Immature natural killer cell (primary cell): ENCODE data around the gene CDH4. TPM values are rescaled to one million over a fixed set of nuclear protein-coding genes. Genes with fewer than 3 reads are reported as not detected.
A peak's percentile ranks its signal among the peaks of the same experiment; 100 is the strongest.

Experiments
- DNase-seq, 3 donors: peaks; one replicate each; pipeline ENCODE4 v3.0.0; 2022; ENCODE audit warnings: mixed read lengths in 1 of 3
- H3K27ac Mint-ChIP-seq, 6 donors: one replicate each; pipeline ENCODE4 v1.8.0; 2020; ENCODE audit warnings: mixed read lengths in 6 of 6, mild to moderate bottlenecking in 5 of 6, inconsistent platforms in 4 of 6, moderate library complexity in 3 of 6
- H3K27me3 Mint-ChIP-seq, 3 donors: one replicate each; pipeline ENCODE4 v1.8.0; 2020 to 2021; ENCODE audit warnings: low read depth in 3 of 3, mild to moderate bottlenecking in 3 of 3, mixed read lengths in 3 of 3, moderate library complexity in 3 of 3, inconsistent platforms in 1 of 3
- H3K36me3 Mint-ChIP-seq, 3 donors: one replicate each; pipeline ENCODE4 v1.8.0; 2020; ENCODE audit warnings: mixed read lengths in 3 of 3, inconsistent platforms in 2 of 3, mild to moderate bottlenecking in 2 of 3
- H3K4me1 Mint-ChIP-seq, 2 donors: one replicate each; pipeline ENCODE4 v1.8.0; 2020; ENCODE audit warnings: inconsistent platforms in 2 of 2, mild to moderate bottlenecking in 2 of 2, mixed read lengths in 2 of 2, moderate library complexity in 1 of 2
- H3K4me3 Mint-ChIP-seq, 5 donors: one replicate each; pipeline ENCODE4 v1.8.0; 2020; ENCODE audit warnings: mild to moderate bottlenecking in 5 of 5, mixed read lengths in 5 of 5, inconsistent platforms in 3 of 5, moderate library complexity in 3 of 5
- H3K9me3 Mint-ChIP-seq, 6 donors: one replicate each; pipeline ENCODE4 v1.8.0; 2020; ENCODE audit warnings: mild to moderate bottlenecking in 6 of 6, mixed read lengths in 6 of 6, inconsistent platforms in 4 of 6, moderate library complexity in 3 of 6
- polyA plus RNA-seq, 3 donors: library from polyadenylated mRNA; unstranded; fragments of 300-500 nt; fragmentation: Illumina TruSeq; gene quantifications; one replicate each; pipeline ENCODE4 v1.2.3, GENCODE V29; 2021

Gene CDH4
- polyA plus RNA-seq, 3 donors from 2014 or later: not detected

- DNase-seq: no peak
- no peak overlapping the region for H3K4me3 Mint-ChIP-seq
- peaks cover 0 to 3% (median 0%) of the 10 kb centered on the region in 6 donors for H3K9me3 Mint-ChIP-seq
- peaks cover 2 to 7% (median 3%) of the 10 kb centered on the region in 3 donors for H3K27me3 Mint-ChIP-seq
- no peak overlapping the region for H3K27ac Mint-ChIP-seq
- H3K36me3 Mint-ChIP-seq: no peaks in the 10 kb centered on the region
- H3K4me1 Mint-ChIP-seq: no peaks in the 10 kb centered on the region
Observed at GRCh38 chr20:61514805-61515505, 262.9 kb downstream of the CDH4 start.

- peaks cover 0 to 3% (median 1%) of the 10 kb centered on the region in 6 donors for H3K9me3 Mint-ChIP-seq
- no peak for DNase-seq
- H3K27ac Mint-ChIP-seq: no peak overlapping the region
- H3K27me3 Mint-ChIP-seq: peaks cover 0 to 5% (median 2%) of the 10 kb centered on the region in 3 donors
- no peaks in the 10 kb centered on the region for H3K36me3 Mint-ChIP-seq
- H3K4me1 Mint-ChIP-seq: no peaks in the 10 kb centered on the region
- no peak overlapping the region for H3K4me3 Mint-ChIP-seq
Observed at GRCh38 chr20:61515922-61516321, 263.9 kb downstream of the CDH4 start.

GRCh38 chr20:61516346-61517208, 264.5 kb downstream of the CDH4 start:
- Mint-ChIP-seq H3K27me3 (peaks cover 0 to 5% (median 2%) of the 10 kb centered on the region in 3 donors), H3K4me3 (no peak overlapping the region), H3K27ac (no peak overlapping the region), H3K36me3 (no peaks in the 10 kb centered on the region), H3K9me3 (peaks cover 0 to 3% (median 1%) of the 10 kb centered on the region in 6 donors), H3K4me1 (no peaks in the 10 kb centered on the region)
- no peak for DNase-seq

GRCh38 chr20:61517419-61517818, 265.4 kb downstream of the CDH4 start:
- Mint-ChIP-seq H3K36me3 (no peaks in the 10 kb centered on the region), H3K27me3 (peaks cover 0 to 5% (median 2%) of the 10 kb centered on the region in 3 donors), H3K4me1 (no peaks in the 10 kb centered on the region), H3K4me3 (no peak overlapping the region), H3K9me3 (peaks cover 0 to 3% (median 1%) of the 10 kb centered on the region in 6 donors), H3K27ac (no peak overlapping the region)
- DNase-seq: no peak

GRCh38 chr20:61518424-61518951, 266.4 kb downstream of the CDH4 start:
- DNase-seq: no peak
- H3K27me3 Mint-ChIP-seq: peaks cover 0 to 5% (median 2%) of the 10 kb centered on the region in 3 donors
- peaks cover 0 to 7% (median 1%) of the 10 kb centered on the region in 6 donors for H3K9me3 Mint-ChIP-seq
- no peaks in the 10 kb centered on the region for H3K4me1 Mint-ChIP-seq
- no peak overlapping the region for H3K27ac Mint-ChIP-seq
- H3K36me3 Mint-ChIP-seq: no peaks in the 10 kb centered on the region
- H3K4me3 Mint-ChIP-seq: no peak overlapping the region

- Mint-ChIP-seq H3K27me3 (peaks cover 0 to 3% (median 2%) of the 10 kb centered on the region in 3 donors), H3K9me3 (peaks cover 0 to 9% (median 1%) of the 10 kb centered on the region in 6 donors), H3K36me3 (no peaks in the 10 kb centered on the region), H3K27ac (peak overlapping the region in 1 of 6 donors; percentile 46), H3K4me1 (no peaks in the 10 kb centered on the region), H3K4me3 (no peak overlapping the region)
- no peak for DNase-seq
Observed at GRCh38 chr20:61519488-61519887, 267.4 kb downstream of the CDH4 start.

- Mint-ChIP-seq H3K27ac (no peak overlapping the region), H3K4me3 (no peak overlapping the region), H3K27me3 (peaks cover 0 to 3% (median 2%) of the 10 kb centered on the region in 3 donors), H3K4me1 (no peaks in the 10 kb centered on the region), H3K36me3 (no peaks in the 10 kb centered on the region), H3K9me3 (peaks cover 0 to 9% (median 2%) of the 10 kb centered on the region in 6 donors)
- no peak for DNase-seq
Observed at GRCh38 chr20:61520076-61520892, 268.2 kb downstream of the CDH4 start.

- Mint-ChIP-seq H3K4me1 (no peaks in the 10 kb centered on the region), H3K27ac (no peak overlapping the region), H3K4me3 (no peak overlapping the region), H3K27me3 (peaks cover 0 to 3% (median 2%) of the 10 kb centered on the region in 3 donors), H3K36me3 (no peaks in the 10 kb centered on the region), H3K9me3 (peaks cover 0 to 9% (median 2%) of the 10 kb centered on the region in 6 donors)
- no peak for DNase-seq
Observed at GRCh38 chr20:61520893-61521460, 268.9 kb downstream of the CDH4 start.

GRCh38 chr20:61521687-61522420, 269.8 kb downstream of the CDH4 start:
- H3K27ac Mint-ChIP-seq: no peak overlapping the region
- DNase-seq: no peak
- no peaks in the 10 kb centered on the region for H3K4me1 Mint-ChIP-seq
- no peak overlapping the region for H3K4me3 Mint-ChIP-seq
- H3K27me3 Mint-ChIP-seq: peaks cover 0 to 3% (median 0%) of the 10 kb centered on the region in 3 donors
- H3K9me3 Mint-ChIP-seq: peaks cover 0 to 9% (median 2%) of the 10 kb centered on the region in 6 donors
- H3K36me3 Mint-ChIP-seq: no peaks in the 10 kb centered on the region

- H3K9me3 Mint-ChIP-seq: peaks cover 0 to 9% (median 2%) of the 10 kb centered on the region in 6 donors
- DNase-seq: no peak
- no peak overlapping the region for H3K4me3 Mint-ChIP-seq
- H3K27ac Mint-ChIP-seq: no peak overlapping the region
- no peaks in the 10 kb centered on the region for H3K4me1 Mint-ChIP-seq
- peaks cover 0 to 4% (median 2%) of the 10 kb centered on the region in 3 donors for H3K27me3 Mint-ChIP-seq
- H3K36me3 Mint-ChIP-seq: no peaks in the 10 kb centered on the region
Observed at GRCh38 chr20:61522498-61523090, 270.5 kb downstream of the CDH4 start.

GRCh38 chr20:61523145-61523544, 271.1 kb downstream of the CDH4 start:
- no peak for DNase-seq
- H3K36me3 Mint-ChIP-seq: no peaks in the 10 kb centered on the region
- peaks cover 1 to 4% (median 2%) of the 10 kb centered on the region in 3 donors for H3K27me3 Mint-ChIP-seq
- H3K4me1 Mint-ChIP-seq: no peaks in the 10 kb centered on the region
- H3K4me3 Mint-ChIP-seq: no peak overlapping the region
- peaks cover 0 to 9% (median 2%) of the 10 kb centered on the region in 6 donors for H3K9me3 Mint-ChIP-seq
- H3K27ac Mint-ChIP-seq: no peak overlapping the region

GRCh38 chr20:61524951-61525666, 273.0 kb downstream of the CDH4 start:
- H3K9me3 Mint-ChIP-seq: peaks cover 0 to 9% (median 0%) of the 10 kb centered on the region in 6 donors
- H3K36me3 Mint-ChIP-seq: no peaks in the 10 kb centered on the region
- peaks cover 1 to 2% (median 1%) of the 10 kb centered on the region in 3 donors for H3K27me3 Mint-ChIP-seq
- no peak for DNase-seq
- H3K4me3 Mint-ChIP-seq: no peak overlapping the region
- no peaks in the 10 kb centered on the region for H3K4me1 Mint-ChIP-seq
- H3K27ac Mint-ChIP-seq: no peak overlapping the region
